GM19467 (cell line): ENCODE data around the gene PSMD8.
"Not testable (repeated sequence)": the region's sequence is repeated elsewhere in the genome, so short reads cannot be mapped to it uniquely, and the experiment has no call there.

Experiments used
- ATAC-seq: cut with Tn5 transposase; IDR thresholded peaks from one replicate; pipeline ENCODE4 v1.9.1; 2021; ENCODE audit warnings: mild to moderate bottlenecking, moderate library complexity; ENCODE audit not compliant: unreplicated experiment

Gene PSMD8

DNA sequence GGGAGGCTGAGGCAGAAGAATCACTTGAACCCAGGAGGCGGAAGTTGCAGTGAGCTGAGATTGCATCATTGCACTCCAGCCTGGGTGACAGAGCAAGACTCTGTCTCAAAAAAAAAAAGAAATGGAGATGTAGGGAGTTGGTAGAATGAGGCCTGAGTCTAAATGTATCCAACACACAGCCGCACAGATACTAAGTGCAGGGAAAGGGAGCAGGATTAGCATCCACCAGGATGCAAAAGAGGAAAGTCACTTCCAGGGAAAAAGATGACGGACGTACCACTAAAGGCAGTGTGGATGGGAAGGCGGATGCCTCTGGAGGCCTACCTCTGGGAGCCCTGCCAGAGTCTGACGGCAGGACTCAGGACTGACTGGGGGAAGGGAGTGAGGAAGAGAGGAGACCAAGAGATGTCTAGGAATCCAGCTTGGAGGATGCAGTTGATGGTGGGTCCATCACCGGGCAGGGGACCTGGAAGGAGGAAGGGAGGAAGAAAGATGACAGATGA is 35.3 kb downstream of the PSMD8 start:
- no peak for ATAC-seq

GRCh38 chr19:38410407-38410806 is 36.0 kb downstream of the PSMD8 start:
- not testable (repeated sequence) for ATAC-seq

DNA sequence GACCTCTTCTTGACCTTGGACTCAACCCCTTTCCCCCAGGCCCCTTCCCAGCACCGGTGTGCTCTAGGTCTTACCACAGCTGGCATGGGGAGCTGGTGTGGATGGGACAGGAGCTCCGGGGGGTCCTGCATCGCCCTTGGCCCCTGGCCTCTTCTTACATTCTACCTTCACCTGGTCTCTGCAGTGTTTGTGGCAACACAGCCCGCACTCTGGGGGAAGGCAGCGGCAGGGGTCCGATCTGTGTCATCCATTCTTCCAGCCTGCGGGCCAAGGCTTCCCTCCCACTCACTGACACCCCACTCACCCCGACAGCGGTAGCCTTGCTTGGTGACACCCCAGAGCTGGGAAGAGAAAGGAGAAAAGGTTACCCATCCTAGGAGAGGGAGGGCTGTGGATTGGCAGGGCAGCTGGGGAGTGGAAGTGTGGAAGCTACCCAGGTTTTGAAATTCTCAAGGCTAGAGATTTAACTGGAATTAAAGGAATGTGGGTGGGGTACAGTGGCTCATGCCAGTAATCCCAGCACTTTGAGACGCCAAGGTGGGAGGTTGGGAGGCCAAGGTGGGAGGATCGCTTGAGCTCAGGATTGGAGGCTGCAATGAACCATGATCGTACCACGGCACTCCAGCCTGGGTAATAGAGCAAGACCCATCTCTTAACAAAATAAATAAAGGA is 36.8 kb downstream of the PSMD8 start:
- ATAC-seq: no peak

GRCh38 chr19:38411898-38412297 is 37.5 kb downstream of the PSMD8 start:
- ATAC-seq: not testable (repeated sequence)

DNA sequence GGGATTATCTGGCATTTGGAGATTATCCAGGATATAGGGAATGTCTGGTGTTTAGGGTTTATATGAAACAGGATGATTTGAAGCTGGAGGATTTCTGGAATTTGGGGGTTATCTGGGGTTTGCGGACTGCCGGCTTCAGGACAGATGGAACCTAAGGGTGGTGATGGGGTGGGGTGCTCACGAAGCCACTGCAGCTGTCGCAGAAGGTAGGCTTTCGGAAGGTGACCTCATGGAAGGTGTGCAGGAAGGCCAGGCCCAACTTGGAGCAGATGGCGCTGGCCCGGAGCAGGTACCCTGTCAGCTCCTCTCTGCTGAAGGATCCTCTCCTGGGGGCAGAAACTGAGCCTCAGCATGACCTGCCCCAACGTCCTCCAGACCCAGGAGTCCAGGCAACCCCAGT is 38.1 kb downstream of the PSMD8 start:
- no peak for ATAC-seq

DNA sequence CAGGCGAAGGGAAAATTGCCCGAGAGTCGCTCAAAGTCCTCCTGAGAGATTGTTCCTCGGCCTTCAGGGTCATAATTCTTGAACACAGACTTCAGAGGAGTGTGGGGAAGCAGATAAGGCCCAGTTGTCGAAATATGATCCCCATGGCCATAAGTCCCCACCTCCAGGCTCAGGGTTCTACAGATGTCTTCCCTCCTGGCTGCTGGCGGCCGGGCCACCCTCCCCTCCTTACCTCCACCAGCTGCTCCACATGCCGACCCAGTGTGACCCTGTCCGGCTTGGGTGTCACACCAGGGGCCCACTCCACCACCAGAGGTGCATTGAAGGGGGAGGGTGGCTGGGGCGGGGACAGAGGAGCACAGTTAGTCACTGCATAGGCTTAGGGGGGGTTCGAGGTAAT is 38.6 kb downstream of the PSMD8 start:
- no peak for ATAC-seq

DNA sequence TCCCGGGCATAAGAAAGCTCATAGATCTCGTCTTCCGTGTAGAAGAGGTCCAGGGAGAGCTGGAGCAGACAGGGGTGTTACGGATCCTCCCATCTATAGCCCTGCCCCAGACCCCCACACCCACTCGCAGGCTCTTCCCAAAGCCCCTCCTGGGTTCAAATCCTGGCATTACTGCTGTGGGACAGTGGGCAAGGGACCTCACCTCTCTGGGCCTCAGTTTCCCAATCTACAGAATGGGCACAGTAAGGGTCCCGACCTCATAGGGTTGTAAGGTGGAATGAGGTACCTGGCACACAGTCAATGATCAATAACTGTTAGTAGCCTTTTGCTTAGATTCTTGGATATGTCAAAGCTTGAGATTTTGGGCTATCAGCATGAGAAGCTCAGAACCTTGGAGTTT is 39.0 kb downstream of the PSMD8 start:
- ATAC-seq: no peak

GRCh38 chr19:38417146-38417543 is 42.8 kb downstream of the PSMD8 start:
- ATAC-seq: no peak

- ATAC-seq: no peak
Observed at GRCh38 chr19:38417544-38418506, 43.5 kb downstream of the PSMD8 start.

- ATAC-seq: no peak
Observed at GRCh38 chr19:38420935-38421334, 46.6 kb downstream of the PSMD8 start.

GRCh38 chr19:38421856-38422255 is 47.5 kb downstream of the PSMD8 start:
- no peak for ATAC-seq

- ATAC-seq: no peak
Observed at GRCh38 chr19:38422438-38422837, 48.1 kb downstream of the PSMD8 start.

DNA sequence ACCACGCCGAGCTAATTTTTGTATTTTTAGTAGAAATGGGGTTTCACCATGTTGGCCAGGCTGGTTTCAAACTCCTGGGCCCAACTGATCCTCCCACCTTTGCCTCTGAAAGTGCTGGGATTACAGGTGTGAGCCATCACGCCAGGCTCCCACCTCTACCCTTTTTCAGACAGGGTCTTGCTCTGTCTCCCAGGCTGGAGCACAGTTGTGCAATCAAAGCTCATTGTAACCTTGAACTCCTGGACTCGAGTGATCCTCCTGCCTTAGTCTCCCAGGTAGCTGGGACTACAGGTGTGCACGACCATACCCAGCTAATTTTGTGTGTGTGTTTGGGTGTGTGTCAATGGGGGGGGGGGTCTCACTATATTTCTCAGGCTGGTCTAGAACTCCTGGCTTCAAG is 49.9 kb downstream of the PSMD8 start:
- ATAC-seq: no peak

DNA sequence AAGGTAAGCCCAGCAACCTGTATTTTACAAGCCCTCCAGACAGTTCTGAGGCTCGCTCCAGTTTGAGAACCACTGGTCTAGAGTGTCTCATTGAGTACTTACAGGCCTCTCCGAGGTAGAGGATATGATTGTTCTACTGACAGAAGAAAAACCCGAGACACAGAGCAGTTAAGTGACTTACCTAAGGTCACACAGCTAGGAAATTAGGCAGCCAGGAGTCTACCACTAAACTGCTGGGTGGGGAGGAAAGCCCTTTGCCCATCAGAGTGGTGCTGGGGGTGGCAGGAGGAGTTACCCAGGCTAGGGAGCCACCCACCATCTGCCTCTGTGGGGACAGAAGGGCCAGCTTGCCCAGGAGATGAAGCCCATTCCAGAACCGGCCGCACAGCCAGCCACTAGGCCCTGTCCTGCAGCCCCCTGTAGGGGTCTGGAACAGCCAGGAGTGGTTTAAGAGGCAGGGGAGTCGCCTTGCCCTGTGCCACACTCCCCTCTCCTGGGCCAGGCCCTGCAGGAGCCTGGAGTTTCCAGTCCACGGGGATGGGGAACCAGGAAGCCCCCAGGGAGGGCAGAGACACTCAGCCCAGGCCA is 50.9 kb downstream of the PSMD8 start:
- no peak for ATAC-seq

- no peak for ATAC-seq
Observed at GRCh38 chr19:38425810-38426466, 51.6 kb downstream of the PSMD8 start, which contains the start of gene RASGRP4. Gene RASGRP4, minus strand, starts transcription at chr19:38426219. Its CDS starts 128 bp downstream, at chr19:38426091.

GRCh38 chr19:38427035-38427677 is 52.8 kb downstream of the PSMD8 start:
- not testable (repeated sequence) for ATAC-seq

DNA sequence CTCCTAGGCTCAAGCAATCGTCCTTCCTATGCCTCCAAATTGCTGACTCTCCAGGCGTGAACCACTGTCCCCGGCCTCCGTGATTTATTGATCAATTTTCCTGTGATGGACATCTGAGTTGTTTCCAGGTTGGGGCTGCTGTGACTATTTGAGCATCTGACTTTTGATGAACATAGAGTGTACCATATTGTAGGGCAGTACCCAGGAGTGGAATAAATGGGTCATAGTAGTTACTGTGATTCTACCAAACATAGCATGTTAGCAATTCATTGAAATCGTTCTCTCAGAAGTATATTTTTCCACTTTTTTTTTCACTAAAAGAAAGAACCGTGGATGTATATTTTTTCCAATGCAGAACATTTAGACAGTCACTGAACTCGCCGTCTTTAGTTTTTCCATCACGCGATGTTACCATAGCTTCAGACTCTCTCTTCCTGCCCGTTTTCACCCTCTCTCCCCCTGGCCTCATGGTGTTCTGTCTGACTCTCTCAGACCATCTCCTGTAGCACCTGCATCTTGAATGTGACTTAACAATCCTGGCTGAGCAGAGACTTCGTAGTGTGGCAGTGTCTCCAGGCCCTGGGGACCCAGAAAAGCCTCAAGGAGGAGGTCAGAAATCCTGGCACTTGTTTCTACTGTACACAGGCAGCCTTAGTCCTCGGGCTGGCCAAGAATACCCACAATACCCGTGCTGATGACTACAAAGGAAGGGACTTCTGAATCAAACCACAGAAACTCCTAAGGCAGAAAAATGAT is 54.9 kb downstream of the PSMD8 start:
- no peak for ATAC-seq

GRCh38 chr19:38429811-38430156 is 55.4 kb downstream of the PSMD8 start:
- ATAC-seq: no peak

GRCh38 chr19:38430931-38431330 is 56.6 kb downstream of the PSMD8 start:
- ATAC-seq: no peak

- no peak for ATAC-seq
Observed at GRCh38 chr19:38433268-38433733, 58.9 kb downstream of the PSMD8 start, which contains the start of gene RYR1. Gene RYR1, plus strand, starts transcription at chr19:38433691. Its CDS starts 139 bp downstream, at chr19:38433830.
